GM23338 (cell line): ENCODE measurements around the gene CABLES2. TPM values are rescaled to one million over a fixed set of nuclear protein-coding genes. Genes with fewer than 3 reads are reported as not detected.

Source experiments
- ATAC-seq: fragments of 200-7000 bp; cut with Tn5 transposase; 3 replicates; pipeline ENCODE4 v1.9.1; 2020
- DNase-seq: peaks from one replicate; pipeline ENCODE4 v3.0.0-alpha.2; 2015; ENCODE audit warnings: low spot score
- H2AFZ ChIP-seq: fragments of 200-600 bp; sonication (generic); 2 replicates; pipeline ENCODE4 v1.8.0; 2016; ENCODE audit warnings: antibody characterized with exemption, mild to moderate bottlenecking, moderate library complexity
- H3F3A ChIP-seq: fragments of 200-600 bp; sonication (generic); replicated peaks from 2 replicates; pipeline ENCODE4 v1.8.0; 2017; ENCODE audit warnings: antibody characterized with exemption, mixed run types, low read depth
- H3K27ac ChIP-seq: fragments of 200-600 bp; sonication (generic); 2 replicates; pipeline ENCODE4 v1.6.1; 2016; ENCODE audit warnings: low read depth
- H3K27me3 ChIP-seq: fragments of 200-600 bp; sonication (generic); 2 replicates; pipeline ENCODE4 v1.8.0; 2016; ENCODE audit warnings: mild to moderate bottlenecking, mixed run types, moderate library complexity; ENCODE audit not compliant: insufficient read depth
- H3K36me3 ChIP-seq: fragments of 200-600 bp; sonication (generic); 2 replicates; pipeline ENCODE4 v1.8.0; 2016; ENCODE audit warnings: mild to moderate bottlenecking; ENCODE audit not compliant: insufficient read depth
- H3K4me1 ChIP-seq: fragments of 200-600 bp; sonication (generic); 2 replicates; pipeline ENCODE4 v1.8.0; 2016; ENCODE audit warnings: mild to moderate bottlenecking, moderate library complexity; ENCODE audit not compliant: insufficient read depth
- H3K4me2 ChIP-seq: fragments of 200-600 bp; sonication (generic); 2 replicates; pipeline ENCODE4 v1.7.1; 2017; ENCODE audit warnings: mixed run types
- H3K4me3 ChIP-seq: fragments of 200-600 bp; sonication (generic); 2 replicates; pipeline ENCODE4 v1.6.1; 2016; ENCODE audit warnings: mixed run types
- H3K79me2 ChIP-seq: fragments of 200-600 bp; sonication (generic); replicated peaks from 2 replicates; pipeline ENCODE4 v1.8.0; 2017; ENCODE audit warnings: mild to moderate bottlenecking; ENCODE audit not compliant: insufficient read depth
- H3K9me2 ChIP-seq: fragments of 200-600 bp; sonication (generic); 2 replicates; pipeline ENCODE4 v1.8.0; 2017; ENCODE audit not compliant: insufficient read depth
- H4K20me1 ChIP-seq: fragments of 200-600 bp; sonication (generic); replicated peaks from 2 replicates; pipeline ENCODE4 v1.8.0; 2017; ENCODE audit warnings: mild to moderate bottlenecking; ENCODE audit not compliant: insufficient read depth
- H3K27ac Mint-ChIP-seq: 2 replicates; pipeline ENCODE4 v1.8.0; 2020; ENCODE audit warnings: inconsistent platforms, mild to moderate bottlenecking, moderate library complexity, mixed read lengths
- H3K27me3 Mint-ChIP-seq: 3 replicates; pipeline ENCODE4 v1.8.0; 2022; ENCODE audit warnings: low read depth, mild to moderate bottlenecking, moderate library complexity, mixed read lengths, inconsistent platforms; ENCODE audit not compliant: insufficient read depth, poor library complexity
- H3K36me3 Mint-ChIP-seq: 3 replicates; pipeline ENCODE4 v1.8.0; 2021; ENCODE audit warnings: low read depth, mild to moderate bottlenecking, inconsistent platforms, moderate library complexity, mixed read lengths
- H3K4me1 Mint-ChIP-seq: 3 replicates; pipeline ENCODE4 v1.8.0; 2020; ENCODE audit warnings: mild to moderate bottlenecking, inconsistent platforms, mixed read lengths
- H3K4me3 Mint-ChIP-seq: 3 replicates; pipeline ENCODE4 v1.8.0; 2021; ENCODE audit warnings: moderate library complexity, mild to moderate bottlenecking, inconsistent platforms, mixed read lengths
- H3K9me3 Mint-ChIP-seq: 3 replicates; pipeline ENCODE4 v1.8.0; 2020; ENCODE audit warnings: moderate library complexity, mild to moderate bottlenecking, inconsistent platforms, mixed read lengths
- CTCF ChIP-seq, 2 experiments: fragments of 200-600 bp in 1 of 2; sonication (generic) in 1 of 2; conservative IDR thresholded peaks; 2 replicates each; pipeline versions ENCODE4 v1.5.1 to v1.6.1; 2016 to 2017; ENCODE audit warnings: antibody characterized with exemption in 2 of 2, low read depth in 2 of 2, mild to moderate bottlenecking in 2 of 2, moderate library complexity in 1 of 2
- ETS1 ChIP-seq: IDR thresholded peaks from 2 replicates; pipeline ENCODE4 v1.6.1; 2016; ENCODE audit warnings: antibody characterized with exemption
- EZH2 ChIP-seq: fragments of 200-600 bp; sonication (generic); IDR thresholded peaks from one replicate; pipeline ENCODE4 v1.8.0; 2017; ENCODE audit warnings: antibody characterized with exemption, mild to moderate bottlenecking, low read depth; ENCODE audit not compliant: unreplicated experiment
- EZH2phosphoT487 ChIP-seq: fragments of 200-600 bp; sonication (generic); IDR thresholded peaks from one replicate; pipeline ENCODE4 v1.8.1; 2018; ENCODE audit warnings: antibody characterized with exemption; ENCODE audit not compliant: unreplicated experiment
- JUNB ChIP-seq: IDR thresholded peaks from one replicate; pipeline ENCODE4 v1.6.1; 2016; ENCODE audit warnings: antibody characterized with exemption; ENCODE audit not compliant: unreplicated experiment
- NANOG ChIP-seq: IDR thresholded peaks from 2 replicates; pipeline ENCODE4 v1.6.1; 2016; ENCODE audit warnings: antibody characterized with exemption, borderline replicate concordance
- POLR2AphosphoS5 ChIP-seq: IDR thresholded peaks from 2 replicates; pipeline ENCODE4 v1.6.1; 2016; ENCODE audit warnings: antibody characterized with exemption, low read depth
- STAT1 ChIP-seq: IDR thresholded peaks from one replicate; pipeline ENCODE4 v1.6.1; 2016; ENCODE audit warnings: antibody characterized with exemption; ENCODE audit not compliant: unreplicated experiment
- ZNF114 ChIP-seq: fragments of 250-450 bp; sonication (Bioruptor Pico); IDR thresholded peaks from 2 replicates; pipeline ENCODE4 v1.5.0; 2020; ENCODE audit warnings: mild to moderate bottlenecking, moderate library complexity
- ZNF331 ChIP-seq: fragments of 250-450 bp; sonication (Bioruptor Pico); IDR thresholded peaks from 2 replicates; pipeline ENCODE4 v1.5.0; 2020; ENCODE audit warnings: low read depth, mild to moderate bottlenecking, moderate library complexity
- polyA plus RNA-seq: library from polyadenylated mRNA; unstranded; fragments of >200 nt; fragmentation: Nextera tagmentation; extraction: Ambion mirVana; gene quantifications from 2 replicates; pipeline ENCODE4 v1.2.1, GENCODE V29; 2016
- total RNA-seq: library from RNA; depleted of rRNA; stranded (reverse); fragments of >200 nt; shearing (Covaris generic); gene quantifications from 2 replicates; pipeline ENCODE4 v1.2.3, GENCODE V29; 2014
- TF ChIP-seq, protein P1 (sequence below): IDR thresholded peaks from one replicate; pipeline ENCODE4 v1.6.1; 2018; ENCODE audit warnings: antibody characterized with exemption; ENCODE audit not compliant: unreplicated experiment

The CABLES2 gene
- total and polyA plus RNA-seq, 2 experiments from 2014 or later, result 4.3 to 12.7 TPM

DNA sequence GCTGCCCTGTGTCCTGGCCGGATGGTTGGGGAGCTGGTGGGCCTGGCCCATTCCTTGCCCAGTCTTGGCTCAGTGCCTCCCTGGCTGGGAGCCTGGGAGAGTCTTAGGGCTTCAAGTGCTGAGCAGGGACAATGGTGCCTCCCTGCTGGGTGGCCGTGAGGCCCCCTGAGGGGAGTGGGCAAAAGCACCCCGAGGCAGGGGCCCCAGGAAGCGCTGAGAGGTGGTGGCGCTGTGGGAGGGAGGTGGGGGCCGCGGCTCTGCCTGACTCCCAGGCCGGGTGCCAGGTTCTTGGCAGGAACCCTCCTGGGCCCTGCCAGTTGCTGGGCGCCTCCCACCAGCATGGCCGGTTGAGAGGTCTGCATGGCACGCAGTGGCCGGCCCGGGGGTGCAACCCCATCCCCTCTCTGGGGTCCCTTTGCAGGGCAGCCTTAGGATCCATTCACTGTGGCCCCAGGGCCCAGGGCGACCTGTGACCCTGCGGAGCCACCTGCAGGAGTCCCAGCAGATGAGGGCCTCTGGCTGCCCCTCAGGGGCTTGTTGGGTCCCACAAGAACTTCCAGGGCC lies 29.4 kb downstream of the CABLES2 start:
- H3F3A ChIP-seq, result peaks cover 14% of the 10 kb centered on the region; the same call in 1 of the 2 replicates
- H3K27ac ChIP-seq, result peak overlapping the region; percentile 97
- 0 out of 4 replicates have a peak, but pooled peaks of 1 of the 2 experiments have one; percentile 7 for TF ChIP-seq CTCF (conservative IDR thresholded peaks at IDR 0.05; ENCODE audit: low read depth in 2 of 2)
- no peak for TF ChIP-seq STAT1
- no peak for TF ChIP-seq EZH2phosphoT487
- TF ChIP-seq, protein P1, sequence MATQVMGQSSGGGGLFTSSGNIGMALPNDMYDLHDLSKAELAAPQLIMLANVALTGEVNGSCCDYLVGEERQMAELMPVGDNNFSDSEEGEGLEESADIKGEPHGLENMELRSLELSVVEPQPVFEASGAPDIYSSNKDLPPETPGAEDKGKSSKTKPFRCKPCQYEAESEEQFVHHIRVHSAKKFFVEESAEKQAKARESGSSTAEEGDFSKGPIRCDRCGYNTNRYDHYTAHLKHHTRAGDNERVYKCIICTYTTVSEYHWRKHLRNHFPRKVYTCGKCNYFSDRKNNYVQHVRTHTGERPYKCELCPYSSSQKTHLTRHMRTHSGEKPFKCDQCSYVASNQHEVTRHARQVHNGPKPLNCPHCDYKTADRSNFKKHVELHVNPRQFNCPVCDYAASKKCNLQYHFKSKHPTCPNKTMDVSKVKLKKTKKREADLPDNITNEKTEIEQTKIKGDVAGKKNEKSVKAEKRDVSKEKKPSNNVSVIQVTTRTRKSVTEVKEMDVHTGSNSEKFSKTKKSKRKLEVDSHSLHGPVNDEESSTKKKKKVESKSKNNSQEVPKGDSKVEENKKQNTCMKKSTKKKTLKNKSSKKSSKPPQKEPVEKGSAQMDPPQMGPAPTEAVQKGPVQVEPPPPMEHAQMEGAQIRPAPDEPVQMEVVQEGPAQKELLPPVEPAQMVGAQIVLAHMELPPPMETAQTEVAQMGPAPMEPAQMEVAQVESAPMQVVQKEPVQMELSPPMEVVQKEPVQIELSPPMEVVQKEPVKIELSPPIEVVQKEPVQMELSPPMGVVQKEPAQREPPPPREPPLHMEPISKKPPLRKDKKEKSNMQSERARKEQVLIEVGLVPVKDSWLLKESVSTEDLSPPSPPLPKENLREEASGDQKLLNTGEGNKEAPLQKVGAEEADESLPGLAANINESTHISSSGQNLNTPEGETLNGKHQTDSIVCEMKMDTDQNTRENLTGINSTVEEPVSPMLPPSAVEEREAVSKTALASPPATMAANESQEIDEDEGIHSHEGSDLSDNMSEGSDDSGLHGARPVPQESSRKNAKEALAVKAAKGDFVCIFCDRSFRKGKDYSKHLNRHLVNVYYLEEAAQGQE, result no peak
- no peaks in the 10 kb centered on the region for H3K36me3 ChIP-seq
- H3K27me3 Mint-ChIP-seq, result peaks cover 26% of the 10 kb centered on the region
- no peaks in the 10 kb centered on the region; the same call in 1 of the 2 replicates for H3K9me2 ChIP-seq
- H3K4me1 Mint-ChIP-seq, result peaks cover 42% of the 10 kb centered on the region
- H3K36me3 Mint-ChIP-seq, result peaks cover 20% of the 10 kb centered on the region
- H3K4me3 Mint-ChIP-seq, result no peak overlapping the region
- no peak overlapping the region for H2AFZ ChIP-seq
- no peak overlapping the region for H3K4me3 ChIP-seq
- no peaks in the 10 kb centered on the region for H4K20me1 ChIP-seq
- no peak for ATAC-seq
- DNase-seq, result no peak
- H3K27me3 ChIP-seq, result no peaks in the 10 kb centered on the region
- no peaks in the 10 kb centered on the region for H3K79me2 ChIP-seq
- H3K4me2 ChIP-seq, result no peak overlapping the region; the same call in 1 of the 2 replicates
- no peak overlapping the region for H3K27ac Mint-ChIP-seq
- peaks cover 14% of the 10 kb centered on the region for H3K4me1 ChIP-seq
- peaks cover 5% of the 10 kb centered on the region for H3K9me3 Mint-ChIP-seq

GRCh38 chr20:62377064-62377461 lies 30.0 kb downstream of the CABLES2 start:
- H3K4me1 Mint-ChIP-seq, result peaks cover 41% of the 10 kb centered on the region
- H3K4me2 ChIP-seq, result peak overlapping the region; percentile 57; the same call in 1 of the 2 replicates
- H3K36me3 Mint-ChIP-seq, result peaks cover 14% of the 10 kb centered on the region
- H3K27ac ChIP-seq, result peak overlapping the region; percentile 97
- H3K27ac Mint-ChIP-seq, result peak overlapping the region; percentile 69; the same call in 1 of the 2 replicates
- H3F3A ChIP-seq, result peaks cover 14% of the 10 kb centered on the region; the same call in 1 of the 2 replicates
- H3K4me3 Mint-ChIP-seq, result peak overlapping the region; percentile 11; the same call in 1 of the 3 replicates
- peaks cover 3% of the 10 kb centered on the region for H3K9me3 Mint-ChIP-seq
- H2AFZ ChIP-seq, result no peak overlapping the region
- peaks cover 24% of the 10 kb centered on the region for H3K27me3 Mint-ChIP-seq
- H3K79me2 ChIP-seq, result no peaks in the 10 kb centered on the region
- H4K20me1 ChIP-seq, result no peaks in the 10 kb centered on the region
- no peaks in the 10 kb centered on the region for H3K36me3 ChIP-seq
- H3K4me1 ChIP-seq, result peaks cover 14% of the 10 kb centered on the region
- H3K4me3 ChIP-seq, result no peak overlapping the region
- no peak for DNase-seq
- no peaks in the 10 kb centered on the region; the same call in 1 of the 2 replicates for H3K9me2 ChIP-seq
- no peak for ATAC-seq
- no peaks in the 10 kb centered on the region for H3K27me3 ChIP-seq
- TF ChIP-seq EZH2 (no peak), ETS1 (no peak), POLR2AphosphoS5 (no peak), JUNB (no peak), ZNF114 (no peak), NANOG (no peak), CTCF (conservative IDR thresholded peaks at IDR 0.05; ENCODE audit: low read depth in 2 of 2) (no peak), ZNF331 (CRISPR knock-in tag) (no peak), STAT1 (no peak)
- TF ChIP-seq, protein P1, result no peak
